Activated naive CD4-positive, alpha-beta T cell treated with anti-CD3 and anti-CD28 coated beads for 36 hours (primary cell): ENCODE results near the gene RIMS1. TPM values are rescaled to one million over a fixed set of nuclear protein-coding genes. Genes with fewer than 3 reads are reported as not detected.

Source experiments
- CTCF ChIA-PET: fragments of 350-600 bp; sonication (Branson Sonifier 250); formaldehyde crosslinking; loops from one replicate; lab custom pipeline; 2021; ENCODE audit warnings: antibody characterized with exemption; lab: Charles Lee
- DNase-seq: peaks from one replicate; pipeline ENCODE4 v3.0.0-alpha.2; 2020
- H3K27ac Mint-ChIP-seq: one replicate; pipeline ENCODE4 v1.8.0; 2021; ENCODE audit warnings: mild to moderate bottlenecking, mixed read lengths
- H3K27me3 Mint-ChIP-seq: one replicate; pipeline ENCODE4 v1.8.0; 2021; ENCODE audit warnings: low read depth, mixed read lengths
- H3K36me3 Mint-ChIP-seq: one replicate; pipeline ENCODE4 v1.8.0; 2021; ENCODE audit warnings: low read depth, mixed read lengths
- H3K4me1 Mint-ChIP-seq: one replicate; pipeline ENCODE4 v1.8.0; 2021; ENCODE audit warnings: low read depth, mixed read lengths
- H3K4me3 Mint-ChIP-seq: one replicate; pipeline ENCODE4 v1.8.0; 2021; ENCODE audit warnings: mild to moderate bottlenecking, moderate library complexity, mixed read lengths
- H3K9me3 Mint-ChIP-seq: one replicate; pipeline ENCODE4 v1.8.0; 2021; ENCODE audit warnings: mixed read lengths
- intact Hi-C: fragments of 100-400 bp; cut with micrococcal nuclease; formaldehyde crosslinking; loops from one replicate; pipeline ENCODE4 v1.15.1; 2023
- total RNA-seq, 2 experiments: library from RNA; stranded (reverse); gene quantifications; one replicate each; pipeline ENCODE4 v1.2.3, GENCODE V29; 2021

The RIMS1 gene
- total RNA-seq, 2 experiments from 2014 or later = not detected

DNA sequence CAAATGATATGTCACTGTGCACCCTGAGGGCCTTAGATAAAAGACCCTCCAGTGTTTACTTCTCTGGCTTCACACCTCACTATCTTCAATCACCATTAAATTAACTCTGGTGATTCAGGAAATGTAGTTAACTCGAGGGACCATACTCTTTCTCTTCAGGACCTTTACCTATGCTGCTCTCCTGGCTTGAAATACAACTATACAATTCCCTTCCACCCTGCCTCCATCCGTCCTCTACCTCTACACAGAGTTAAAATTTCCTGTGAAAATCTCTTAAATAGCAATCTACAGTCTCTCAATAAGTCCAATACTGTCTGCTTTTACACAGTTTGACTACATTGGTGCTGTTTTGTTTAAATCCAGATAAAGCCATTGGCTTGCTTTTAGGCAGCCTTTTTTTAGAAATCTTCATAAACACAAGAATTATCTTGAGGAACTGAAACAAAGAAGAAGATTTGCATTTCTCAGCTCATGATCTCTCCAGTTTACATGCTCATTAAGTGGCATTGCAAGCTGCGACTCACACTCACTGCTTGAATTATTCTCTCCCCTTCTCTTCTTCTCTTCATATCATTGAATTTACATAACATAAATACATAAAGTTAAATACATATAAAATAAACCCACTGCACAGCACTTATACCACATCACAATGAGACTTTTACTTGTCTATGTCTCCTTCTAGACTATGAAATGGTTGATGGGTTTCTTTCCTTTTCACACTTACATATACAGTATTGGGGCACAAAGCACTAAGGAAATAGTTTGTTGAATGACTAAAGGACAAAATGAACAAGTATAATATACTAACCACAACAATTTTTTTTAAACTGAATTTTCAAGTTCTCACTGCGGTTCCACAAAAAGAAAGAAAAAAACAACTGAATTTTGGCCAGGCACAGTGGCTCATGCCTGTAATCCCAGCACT, 496.5 kb downstream of the RIMS1 start:
- H3K27me3 Mint-ChIP-seq = peaks cover 6% of the 10 kb centered on the region
- no peaks in the 10 kb centered on the region for H3K4me1 Mint-ChIP-seq
- no peak overlapping the region for H3K4me3 Mint-ChIP-seq
- CTCF ChIA-PET = no interaction called here
- intact Hi-C loops = no loop called here
- no peak overlapping the region for H3K27ac Mint-ChIP-seq
- no peak for DNase-seq
- H3K9me3 Mint-ChIP-seq = no peaks in the 10 kb centered on the region
- no peaks in the 10 kb centered on the region for H3K36me3 Mint-ChIP-seq

GRCh38 chr6:72386324-72386723, 500.0 kb downstream of the RIMS1 start:
- H3K9me3 Mint-ChIP-seq = no peaks in the 10 kb centered on the region
- intact Hi-C loops = no loop called here
- no peaks in the 10 kb centered on the region for H3K4me1 Mint-ChIP-seq
- DNase-seq = no peak
- H3K27ac Mint-ChIP-seq = no peak overlapping the region
- no peak overlapping the region for H3K4me3 Mint-ChIP-seq
- H3K36me3 Mint-ChIP-seq = no peaks in the 10 kb centered on the region
- peaks cover 4% of the 10 kb centered on the region for H3K27me3 Mint-ChIP-seq
- CTCF ChIA-PET = no interaction called here

GRCh38 chr6:72389698-72390097, 503.3 kb downstream of the RIMS1 start:
- intact Hi-C loops = no loop called here
- H3K4me1 Mint-ChIP-seq = no peaks in the 10 kb centered on the region
- H3K36me3 Mint-ChIP-seq = no peaks in the 10 kb centered on the region
- peaks cover 2% of the 10 kb centered on the region for H3K27me3 Mint-ChIP-seq
- no peak overlapping the region for H3K4me3 Mint-ChIP-seq
- DNase-seq = no peak
- no peaks in the 10 kb centered on the region for H3K9me3 Mint-ChIP-seq
- CTCF ChIA-PET = no interaction called here
- H3K27ac Mint-ChIP-seq = no peak overlapping the region

DNA sequence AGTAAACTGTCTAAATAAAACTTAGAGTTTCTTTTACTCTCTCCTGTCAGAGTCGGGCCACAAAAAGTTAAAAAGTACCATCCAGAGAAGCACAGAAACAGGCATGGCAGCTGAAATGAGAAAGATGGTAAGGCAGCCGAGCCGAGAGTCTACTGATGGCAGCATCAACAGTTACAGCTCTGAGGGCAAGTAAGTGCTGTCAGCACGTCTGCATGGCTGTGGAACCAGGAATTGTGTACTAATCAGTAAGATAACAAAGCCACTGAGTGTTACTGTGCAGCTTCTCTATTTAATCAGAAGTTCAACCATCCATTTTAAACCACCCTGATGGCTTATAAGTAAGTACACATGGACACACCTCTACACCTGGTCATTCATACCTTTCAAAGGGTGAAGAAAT, 504.2 kb downstream of the RIMS1 start:
- no peaks in the 10 kb centered on the region for H3K36me3 Mint-ChIP-seq
- H3K4me1 Mint-ChIP-seq = no peaks in the 10 kb centered on the region
- H3K27me3 Mint-ChIP-seq = peaks cover 2% of the 10 kb centered on the region
- intact Hi-C loops = no loop called here
- H3K9me3 Mint-ChIP-seq = no peaks in the 10 kb centered on the region
- no peak overlapping the region for H3K27ac Mint-ChIP-seq
- DNase-seq = no peak
- H3K4me3 Mint-ChIP-seq = no peak overlapping the region
- CTCF ChIA-PET = no interaction called here

- Mint-ChIP-seq H3K36me3 (no peaks in the 10 kb centered on the region), H3K9me3 (no peaks in the 10 kb centered on the region), H3K27me3 (no peaks in the 10 kb centered on the region), H3K4me3 (no peak overlapping the region), H3K27ac (no peak overlapping the region), H3K4me1 (no peaks in the 10 kb centered on the region)
- DNase-seq = no peak
- CTCF ChIA-PET = interaction anchor here (0.8 kb wide), 1 partner anchor 11 kb away, joined by 6 read pairs; no protein-coding TSS in a partner anchor
- intact Hi-C loops = no loop called here
Observed at GRCh38 chr6:72401865-72402264, 515.5 kb downstream of the RIMS1 start.

DNA sequence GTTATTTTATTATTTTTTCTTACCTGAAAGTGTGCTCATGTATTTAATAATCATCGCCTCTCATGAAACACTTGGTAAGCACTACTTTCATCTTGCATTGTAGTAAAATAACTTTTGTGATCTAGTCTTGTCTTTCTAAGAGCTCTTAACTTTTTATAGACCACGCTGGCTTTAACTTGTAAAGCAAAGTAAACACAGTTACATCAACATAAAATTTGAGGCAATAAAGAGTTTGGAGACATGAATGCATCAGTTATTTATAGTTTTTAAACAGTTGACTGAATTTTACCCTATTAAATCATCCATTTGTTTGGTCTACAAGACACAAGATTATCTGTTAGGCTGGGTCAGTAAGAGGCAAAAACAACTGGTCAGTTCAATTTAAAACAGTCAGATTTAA, 517.1 kb downstream of the RIMS1 start:
- intact Hi-C loops = no loop called here
- no peaks in the 10 kb centered on the region for H3K27me3 Mint-ChIP-seq
- CTCF ChIA-PET = interaction anchor here (0.9 to 1.4 kb wide), 3 partner anchors 9 to 22 kb away, joined by 3 to 4 read pairs (median 4); no protein-coding TSS in a partner anchor
- H3K4me1 Mint-ChIP-seq = no peaks in the 10 kb centered on the region
- no peak overlapping the region for H3K27ac Mint-ChIP-seq
- no peak for DNase-seq
- H3K36me3 Mint-ChIP-seq = no peaks in the 10 kb centered on the region
- H3K9me3 Mint-ChIP-seq = no peaks in the 10 kb centered on the region
- H3K4me3 Mint-ChIP-seq = no peak overlapping the region

GRCh38 chr6:72406517-72406916, 520.2 kb downstream of the RIMS1 start:
- CTCF ChIA-PET = no interaction called here
- no peaks in the 10 kb centered on the region for H3K27me3 Mint-ChIP-seq
- no peak overlapping the region for H3K27ac Mint-ChIP-seq
- no peaks in the 10 kb centered on the region for H3K9me3 Mint-ChIP-seq
- no peak overlapping the region for H3K4me3 Mint-ChIP-seq
- H3K4me1 Mint-ChIP-seq = no peaks in the 10 kb centered on the region
- H3K36me3 Mint-ChIP-seq = no peaks in the 10 kb centered on the region
- intact Hi-C loops = no loop called here
- no peak for DNase-seq

GRCh38 chr6:72410769-72411168, 524.4 kb downstream of the RIMS1 start:
- Mint-ChIP-seq H3K27me3 (no peaks in the 10 kb centered on the region), H3K4me1 (no peaks in the 10 kb centered on the region), H3K36me3 (no peaks in the 10 kb centered on the region), H3K4me3 (no peak overlapping the region), H3K27ac (no peak overlapping the region), H3K9me3 (no peaks in the 10 kb centered on the region)
- intact Hi-C loops = loop anchor here (5.0 kb wide), 1 partner anchor 172 kb away; no protein-coding TSS in a partner anchor
- CTCF ChIA-PET = interaction anchor here (0.5 to 3.8 kb wide), 16 partner anchors 11 to 917 kb away, joined by 3 to 30 read pairs (median 5); no protein-coding TSS in a partner anchor
- DNase-seq = no peak

DNA sequence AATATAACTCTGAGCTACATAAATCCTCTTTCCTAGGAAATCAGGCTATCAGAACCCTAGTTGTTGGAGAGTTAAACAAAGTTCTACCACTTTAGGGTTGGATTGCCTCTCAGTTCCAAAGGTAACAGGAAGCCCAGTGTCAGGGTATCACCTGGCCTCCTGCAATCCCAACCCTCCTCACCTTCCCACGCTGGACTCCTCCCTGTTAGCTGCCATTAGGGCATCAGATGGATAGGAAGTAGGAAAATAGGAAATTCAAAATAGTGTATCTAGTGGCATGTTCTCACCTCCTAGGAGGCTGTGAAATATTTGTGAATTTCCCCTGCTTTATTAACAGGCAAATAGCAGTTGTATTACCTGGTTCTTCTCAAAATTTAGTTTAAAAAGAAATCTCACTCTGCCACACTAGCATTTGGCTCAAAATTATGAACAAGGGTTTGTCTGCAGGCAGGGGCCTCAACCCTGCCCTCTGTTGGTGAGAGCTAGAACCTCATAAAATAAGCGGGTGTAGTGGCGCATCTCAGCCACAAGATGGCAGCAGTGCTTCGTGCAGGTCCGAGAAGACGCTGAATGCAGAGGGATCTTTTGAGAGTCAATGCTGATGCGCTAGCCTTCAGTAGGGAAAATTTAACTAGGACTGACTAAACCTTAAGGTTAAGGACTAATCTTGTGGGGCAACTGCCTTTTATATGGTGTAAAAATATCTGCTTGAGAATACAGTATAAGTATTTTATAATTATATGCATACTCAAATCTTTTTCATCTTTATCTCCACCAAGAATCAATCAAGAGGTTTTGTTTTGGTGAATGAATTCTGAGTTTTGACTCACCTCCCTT, 525.7 kb downstream of the RIMS1 start:
- no peaks in the 10 kb centered on the region for H3K9me3 Mint-ChIP-seq
- H3K36me3 Mint-ChIP-seq = no peaks in the 10 kb centered on the region
- no peaks in the 10 kb centered on the region for H3K4me1 Mint-ChIP-seq
- H3K4me3 Mint-ChIP-seq = no peak overlapping the region
- H3K27me3 Mint-ChIP-seq = peaks cover 4% of the 10 kb centered on the region
- DNase-seq = peak; percentile 82
- CTCF ChIA-PET = interaction anchor here (0.5 to 3.8 kb wide), 38 partner anchors 8 to 916 kb away, joined by 3 to 30 read pairs (median 4); no protein-coding TSS in a partner anchor
- H3K27ac Mint-ChIP-seq = no peak overlapping the region
- intact Hi-C loops = loop anchor here (1.0 to 5.0 kb wide), 7 partner anchors 170 to 976 kb away; partner anchors contain the start of gene KHDC1

DNA sequence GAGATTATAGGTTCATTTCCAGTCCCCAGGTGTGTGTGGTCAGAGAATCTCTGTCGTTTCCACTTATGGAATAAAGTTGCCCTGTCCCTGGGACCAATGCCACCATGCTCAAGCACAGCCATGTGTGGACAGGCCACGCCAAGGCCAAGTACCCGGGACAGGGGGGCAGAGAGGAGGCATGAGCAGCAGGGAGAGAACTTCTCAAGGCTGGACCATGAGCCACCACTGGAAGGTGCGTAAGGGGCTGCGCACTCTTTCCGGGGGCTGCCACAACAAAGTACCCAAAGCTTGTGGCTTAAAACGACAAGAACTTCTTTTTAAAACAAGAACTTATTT, 526.3 kb downstream of the RIMS1 start:
- Mint-ChIP-seq H3K27me3 (peaks cover 4% of the 10 kb centered on the region), H3K27ac (no peak overlapping the region), H3K4me3 (no peak overlapping the region), H3K4me1 (no peaks in the 10 kb centered on the region), H3K36me3 (no peaks in the 10 kb centered on the region), H3K9me3 (no peaks in the 10 kb centered on the region)
- intact Hi-C loops = loop anchor here (1.0 to 5.0 kb wide), 7 partner anchors 170 to 976 kb away; partner anchors contain the start of gene KHDC1
- no peak for DNase-seq
- CTCF ChIA-PET = interaction anchor here (1.0 to 3.8 kb wide), 24 partner anchors 9 to 772 kb away, joined by 3 to 30 read pairs (median 4); no protein-coding TSS in a partner anchor

- Mint-ChIP-seq H3K4me3 (no peak overlapping the region), H3K27ac (no peak overlapping the region), H3K36me3 (no peaks in the 10 kb centered on the region), H3K27me3 (peaks cover 4% of the 10 kb centered on the region), H3K4me1 (no peaks in the 10 kb centered on the region), H3K9me3 (no peaks in the 10 kb centered on the region)
- no peak for DNase-seq
- intact Hi-C loops = loop anchor here (5.0 kb wide), 1 partner anchor 168 kb away; no protein-coding TSS in a partner anchor
- CTCF ChIA-PET = interaction anchor here (1.0 to 3.8 kb wide), 6 partner anchors 10 to 913 kb away, joined by 3 to 30 read pairs (median 5); no protein-coding TSS in a partner anchor
Observed at GRCh38 chr6:72413884-72414283, 527.5 kb downstream of the RIMS1 start.

GRCh38 chr6:72414657-72415056, 528.3 kb downstream of the RIMS1 start:
- Mint-ChIP-seq H3K27me3 (peaks cover 4% of the 10 kb centered on the region), H3K9me3 (no peaks in the 10 kb centered on the region), H3K4me3 (no peak overlapping the region), H3K27ac (no peak overlapping the region), H3K36me3 (no peaks in the 10 kb centered on the region), H3K4me1 (no peaks in the 10 kb centered on the region)
- intact Hi-C loops = loop anchor here (1.0 to 5.0 kb wide), 2 partner anchors 168 to 378 kb away; no protein-coding TSS in a partner anchor
- CTCF ChIA-PET = interaction anchor here (0.6 to 1.9 kb wide), 4 partner anchors 166 to 1794 kb away, joined by 3 to 7 read pairs (median 4); no protein-coding TSS in a partner anchor
- DNase-seq = no peak
